IPS-15b (cell line): ENCODE results near the gene MPZL1.

Source experiments
- H3K27me3 ChIP-seq: one replicate; pipeline ENCODE4 v1.6.1; 2013; ENCODE audit warnings: low read length; ENCODE audit not compliant: control insufficient read depth, insufficient read depth
- H3K36me3 ChIP-seq: one replicate; pipeline ENCODE4 v1.6.1; 2013; ENCODE audit warnings: low read length; ENCODE audit not compliant: control insufficient read depth, insufficient read depth
- H3K4me1 ChIP-seq: one replicate; pipeline ENCODE4 v1.6.1; 2013; ENCODE audit warnings: mild to moderate bottlenecking, low read length; ENCODE audit not compliant: control insufficient read depth, insufficient read depth
- H3K4me3 ChIP-seq: one replicate; pipeline ENCODE4 v1.5.1; 2013; ENCODE audit warnings: low read depth, low read length
- H3K9ac ChIP-seq: one replicate; pipeline ENCODE4 v1.6.1; 2013; ENCODE audit warnings: low read depth, mild to moderate bottlenecking, low read length
- H3K9me3 ChIP-seq: one replicate; pipeline ENCODE4 v1.6.1; 2013; ENCODE audit warnings: mild to moderate bottlenecking, low read length; ENCODE audit not compliant: control insufficient read depth, insufficient read depth

MPZL1 gene

GRCh38 chr1:167721617-167722151 lies at the start of gene MPZL1:
MPZL1 (plus strand) TSS chr1:167721982; CDS start chr1:167722152, 170 bp downstream.
- Histone ChIP-seq H3K4me1 (no peaks in the 10 kb centered on the region), H3K27me3 (peaks cover 2% of the 10 kb centered on the region), H3K9me3 (no peaks in the 10 kb centered on the region), H3K9ac (peak within 1 kb of the TSS; percentile 66), H3K4me3 (peak within 1 kb of the TSS; percentile 85), H3K36me3 (no peaks in the 10 kb centered on the region)

GRCh38 chr1:167672831-167673230 lies 49.0 kb upstream of the MPZL1 start:
- Histone ChIP-seq H3K4me3 (no peak overlapping the region), H3K9ac (no peak overlapping the region), H3K36me3 (no peaks in the 10 kb centered on the region), H3K9me3 (no peaks in the 10 kb centered on the region), H3K27me3 (no peaks in the 10 kb centered on the region), H3K4me1 (no peaks in the 10 kb centered on the region)

GRCh38 chr1:167673265-167673664 lies 48.5 kb upstream of the MPZL1 start:
- Histone ChIP-seq H3K9ac (no peak overlapping the region), H3K27me3 (no peaks in the 10 kb centered on the region), H3K36me3 (no peaks in the 10 kb centered on the region), H3K4me1 (no peaks in the 10 kb centered on the region), H3K4me3 (no peak overlapping the region), H3K9me3 (no peaks in the 10 kb centered on the region)

GRCh38 chr1:167674156-167674555 lies 47.6 kb upstream of the MPZL1 start:
- Histone ChIP-seq H3K36me3 (no peaks in the 10 kb centered on the region), H3K4me3 (no peak overlapping the region), H3K4me1 (no peaks in the 10 kb centered on the region), H3K9me3 (no peaks in the 10 kb centered on the region), H3K9ac (no peak overlapping the region), H3K27me3 (no peaks in the 10 kb centered on the region)

GRCh38 chr1:167675440-167675839 lies 46.3 kb upstream of the MPZL1 start:
- no peak overlapping the region for H3K9ac ChIP-seq
- no peak overlapping the region for H3K4me3 ChIP-seq
- no peaks in the 10 kb centered on the region for H3K9me3 ChIP-seq
- H3K36me3 ChIP-seq = no peaks in the 10 kb centered on the region
- no peaks in the 10 kb centered on the region for H3K4me1 ChIP-seq
- no peaks in the 10 kb centered on the region for H3K27me3 ChIP-seq

GRCh38 chr1:167676205-167676915 lies 45.4 kb upstream of the MPZL1 start:
- Histone ChIP-seq H3K4me1 (no peaks in the 10 kb centered on the region), H3K36me3 (no peaks in the 10 kb centered on the region)

GRCh38 chr1:167676916-167677848 lies 44.6 kb upstream of the MPZL1 start:
- Histone ChIP-seq H3K36me3 (no peaks in the 10 kb centered on the region), H3K4me3 (no peak overlapping the region), H3K27me3 (no peaks in the 10 kb centered on the region), H3K9ac (no peak overlapping the region), H3K9me3 (no peaks in the 10 kb centered on the region), H3K4me1 (no peaks in the 10 kb centered on the region)

More at GRCh38 chr1:167676205-167676915, 45.4 kb upstream of the MPZL1 start:
- H3K9me3 ChIP-seq = no peaks in the 10 kb centered on the region
- no peaks in the 10 kb centered on the region for H3K27me3 ChIP-seq
- H3K4me3 ChIP-seq = no peak overlapping the region
- no peak overlapping the region for H3K9ac ChIP-seq

GRCh38 chr1:167678422-167678821 lies 43.4 kb upstream of the MPZL1 start:
- no peaks in the 10 kb centered on the region for H3K9me3 ChIP-seq
- no peaks in the 10 kb centered on the region for H3K27me3 ChIP-seq
- H3K4me3 ChIP-seq = no peak overlapping the region
- H3K9ac ChIP-seq = no peak overlapping the region
- peaks cover under 1% of the 10 kb centered on the region for H3K4me1 ChIP-seq
- H3K36me3 ChIP-seq = no peaks in the 10 kb centered on the region

GRCh38 chr1:167678838-167679237 lies 42.9 kb upstream of the MPZL1 start:
- Histone ChIP-seq H3K4me1 (peaks cover 3% of the 10 kb centered on the region), H3K9ac (no peak overlapping the region), H3K36me3 (no peaks in the 10 kb centered on the region), H3K4me3 (no peak overlapping the region), H3K9me3 (no peaks in the 10 kb centered on the region), H3K27me3 (no peaks in the 10 kb centered on the region)

- no peak overlapping the region for H3K9ac ChIP-seq
- no peaks in the 10 kb centered on the region for H3K36me3 ChIP-seq
Measured at GRCh38 chr1:167679714-167680113, 42.1 kb upstream of the MPZL1 start.

GRCh38 chr1:167681024-167681423 lies 40.8 kb upstream of the MPZL1 start:
- no peaks in the 10 kb centered on the region for H3K9me3 ChIP-seq
- no peaks in the 10 kb centered on the region for H3K27me3 ChIP-seq
- H3K9ac ChIP-seq = no peak overlapping the region
- H3K36me3 ChIP-seq = no peaks in the 10 kb centered on the region
- no peak overlapping the region for H3K4me3 ChIP-seq
- H3K4me1 ChIP-seq = peaks cover 3% of the 10 kb centered on the region

More at GRCh38 chr1:167679714-167680113, 42.1 kb upstream of the MPZL1 start:
- Histone ChIP-seq H3K9me3 (no peaks in the 10 kb centered on the region), H3K27me3 (no peaks in the 10 kb centered on the region), H3K4me3 (no peak overlapping the region), H3K4me1 (peaks cover 3% of the 10 kb centered on the region)
